ENCODE results near the gene SFT2D2. TPM values are rescaled to one million over a fixed set of nuclear protein-coding genes. Genes with fewer than 3 reads are reported as not detected.

The SFT2D2 gene
- 54.0 and 62.9 TPM in 2 replicates for total RNA-seq

GRCh38 chr1:168225476-168226190 lies at the start of gene SFT2D2:
Gene SFT2D2 (plus strand): TSS chr1:168226004. CDS start chr1:168226080, 76 bp downstream.

GRCh38 chr1:168178638-168179437 lies 47.0 kb upstream of the SFT2D2 start, which contains the start of gene TIPRL:
Gene TIPRL (plus strand): TSS chr1:168178962. CDS start chr1:168179078, 116 bp downstream.

GRCh38 chr1:168280296-168280927 lies 54.6 kb downstream of the SFT2D2 start, which contains the start of gene TBX19:
Gene TBX19 (plus strand): TSS chr1:168280877. CDS start chr1:168281091, 214 bp downstream.

Small RNAs within 50 kb of the gene (small RNA-seq; reads per million reads assigned to genes)
- not detected for gene AL021397.1
- gene RNU6-1310P = not detected

Other genes with a start within 250 kb of the SFT2D2 start
- 15.3 and 19.8 TPM in 2 replicates for gene GPR161, start 89.1 kb upstream of the SFT2D2 start, total RNA-seq
- gene TIPRL, start 47.0 kb upstream of the SFT2D2 start, total RNA-seq = 49.8 and 50.9 TPM in 2 replicates
- gene TBX19, start 54.9 kb downstream of the SFT2D2 start, total RNA-seq = 0.80 and 1.0 TPM in 2 replicates

All from thoracic aorta endothelial cell (primary cell).